ENCODE measurements around the gene KIRREL3. TPM values are rescaled to one million over a fixed set of nuclear protein-coding genes. Genes with fewer than 3 reads are reported as not detected.

Gene KIRREL3
- total and polyA plus RNA-seq, 2 of the 4 experiments (the other 2 are of a cell fraction): 10.9 to 15.9 TPM

- Histone ChIP-seq H2AK9ac (replicated peaks; ENCODE audit: low read depth, low read length, poor library complexity) (no peak overlapping the region), H3K9me1 (ENCODE audit: insufficient read depth, low read length) (no peaks in the 10 kb centered on the region), H2BK5ac (ENCODE audit: low read depth, low read length, poor library complexity, severe bottlenecking) (no peak overlapping the region), H3K4ac (ENCODE audit: low read depth, low read length) (no peak overlapping the region), H3K36me3 (ENCODE audit: control insufficient read depth, insufficient read depth, low read length) (no peaks in the 10 kb centered on the region), H3K23ac (ENCODE audit: low read depth, low read length) (no peak overlapping the region), H3K56ac (ENCODE audit: extremely low read depth, insufficient read depth, low read length) (no peak overlapping the region), H3K9me3 (ENCODE audit: control insufficient read depth, insufficient read depth, low read length) (no peaks in the 10 kb centered on the region), H4K5ac (ENCODE audit: low read depth, low read length) (no peak overlapping the region), H3K27me3 (ENCODE audit: control insufficient read depth, insufficient read depth, low read length) (no peaks in the 10 kb centered on the region), H3K9ac (ENCODE audit: low read depth, low read length) (no peak overlapping the region), H2AFZ (replicated peaks; ENCODE audit: low read length, poor library complexity) (no peak overlapping the region), H4K20me1 (ENCODE audit: insufficient read depth, low read length) (no peaks in the 10 kb centered on the region), H3K79me1 (ENCODE audit: low read depth in 1 of 2, low read length in 2 of 2) (peaks cover 8 to 21% of the 10 kb centered on the region in 2 experiments), H3K27ac (ENCODE audit: insufficient read depth, low read length) (no peak overlapping the region), H2BK120ac (ENCODE audit: low read depth, low read length) (no peak overlapping the region), H4K91ac (ENCODE audit: insufficient read depth, low read depth, low read length) (no peak overlapping the region), H2BK15ac (ENCODE audit: low read depth, low read length) (no peak overlapping the region), H2AK5ac (ENCODE audit: low read depth, low read length) (no peak overlapping the region), H3K4me3 (ENCODE audit: insufficient read depth, low read depth, low read length) (no peak overlapping the region), H3K14ac (replicated peaks; ENCODE audit: low read depth, low read length) (no peak overlapping the region), H3K4me2 (ENCODE audit: low read depth, low read length) (no peak overlapping the region), H4K8ac (ENCODE audit: low read depth in 2 of 2, low read length in 2 of 2) (no peak overlapping the region), H3K18ac (ENCODE audit: low read depth, low read length) (no peak overlapping the region), H3K4me1 (ENCODE audit: control insufficient read depth, insufficient read depth, low read length) (peaks cover 5% of the 10 kb centered on the region; the same call in 1 of the 2 replicates), H2BK20ac (ENCODE audit: low read depth, low read length) (no peak overlapping the region)
- ATAC-seq (ENCODE audit: low read depth): no peak
- dilution Hi-C loops (cut with HindIII; ENCODE audit: low sequenced_read_pairs, unreplicated experiment): no loop called here
- ChIA-PET CTCF (no interaction called here), POLR2A (ENCODE audit: unreplicated experiment) (interaction anchor here (0.6 kb wide), 1 partner anchor 23 kb away, joined by 3 read pairs; no protein-coding TSS in a partner anchor)
- intact Hi-C loops (cut with micrococcal nuclease): no loop called here
- in situ Hi-C loops (cut with MboI; ENCODE audit: low sequenced_read_pairs): no loop called here
- DNase-seq: no peak
- WGBS, 2 experiments (ENCODE audit: extremely low coverage in 2 of 2, insufficient read length in 1 of 2): no CpG with 5 or more reads among the region's 3 CpGs
- TF ChIP-seq, protein P1, sequence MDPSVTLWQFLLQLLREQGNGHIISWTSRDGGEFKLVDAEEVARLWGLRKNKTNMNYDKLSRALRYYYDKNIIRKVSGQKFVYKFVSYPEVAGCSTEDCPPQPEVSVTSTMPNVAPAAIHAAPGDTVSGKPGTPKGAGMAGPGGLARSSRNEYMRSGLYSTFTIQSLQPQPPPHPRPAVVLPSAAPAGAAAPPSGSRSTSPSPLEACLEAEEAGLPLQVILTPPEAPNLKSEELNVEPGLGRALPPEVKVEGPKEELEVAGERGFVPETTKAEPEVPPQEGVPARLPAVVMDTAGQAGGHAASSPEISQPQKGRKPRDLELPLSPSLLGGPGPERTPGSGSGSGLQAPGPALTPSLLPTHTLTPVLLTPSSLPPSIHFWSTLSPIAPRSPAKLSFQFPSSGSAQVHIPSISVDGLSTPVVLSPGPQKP (IDR thresholded peaks at IDR 0.05; ENCODE audit: borderline replicate concordance, low read depth, low read length): no peak
- TF ChIP-seq NFE2L2 (IDR thresholded peaks at IDR 0.05; ENCODE audit: low read depth, low read length) (no peak), RAD21 (IDR thresholded peaks at IDR 0.05; ENCODE audit: low read length) (no peak), POLR2A (IDR thresholded peaks at IDR 0.05; ENCODE audit: low read depth, low read length) (no peak), CTCF (conservative IDR thresholded peaks at IDR 0.05; ENCODE audit: low read depth, low read length) (no peak), BHLHE40 (IDR thresholded peaks at IDR 0.05; ENCODE audit: low read depth, low read length) (no peak), MXI1 (IDR thresholded peaks at IDR 0.05; ENCODE audit: borderline replicate concordance, low read depth, low read length) (no peak), FOS (IDR thresholded peaks at IDR 0.05; ENCODE audit: low read depth, low read length) (no peak), MAFK (IDR thresholded peaks at IDR 0.05; ENCODE audit: low read depth, low read length) (no peak), CHD1 (IDR thresholded peaks at IDR 0.05; ENCODE audit: low read depth, low read length) (no peak), RFX5 (IDR thresholded peaks at IDR 0.05; ENCODE audit: low read depth, low read length) (no peak)
- TF ChIP-seq, protein P2, sequence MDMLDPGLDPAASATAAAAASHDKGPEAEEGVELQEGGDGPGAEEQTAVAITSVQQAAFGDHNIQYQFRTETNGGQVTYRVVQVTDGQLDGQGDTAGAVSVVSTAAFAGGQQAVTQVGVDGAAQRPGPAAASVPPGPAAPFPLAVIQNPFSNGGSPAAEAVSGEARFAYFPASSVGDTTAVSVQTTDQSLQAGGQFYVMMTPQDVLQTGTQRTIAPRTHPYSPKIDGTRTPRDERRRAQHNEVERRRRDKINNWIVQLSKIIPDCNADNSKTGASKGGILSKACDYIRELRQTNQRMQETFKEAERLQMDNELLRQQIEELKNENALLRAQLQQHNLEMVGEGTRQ (IDR thresholded peaks at IDR 0.05; ENCODE audit: low read depth, low read length): no peak
- BruUV-seq (replicated peaks): no TSS peak
These were observed 606.5 kb downstream of the KIRREL3 start for GRCh38 chr11:126394036-126394435.

Measured in IMR-90 (cell line).